ENCODE data around the gene NES. TPM values are rescaled to one million over a fixed set of nuclear protein-coding genes. Genes with fewer than 3 reads are reported as not detected.

Gene NES
- total RNA-seq, 1 experiment from 2014 or later: 6.8 TPM

- H3K9me3 ChIP-seq (ENCODE audit: insufficient read depth, low read depth): no peaks in the 10 kb centered on the region
- no peak overlapping the region for H3K4me3 ChIP-seq
- BruUV-seq (replicated peaks): no TSS peak
- H3F3A ChIP-seq (ENCODE audit: insufficient read depth, low read depth): peaks cover 49% of the 10 kb centered on the region
- no peak overlapping the region for H2AFZ ChIP-seq
- H3K27ac ChIP-seq: no peak overlapping the region
- H3K27me3 ChIP-seq (ENCODE audit: insufficient read depth, low read depth): no peaks in the 10 kb centered on the region
- peaks cover 19% of the 10 kb centered on the region for H3K36me3 ChIP-seq (ENCODE audit: low read depth)
- H3K9me2 ChIP-seq (ENCODE audit: insufficient read depth): no peaks in the 10 kb centered on the region
- ChIA-PET POLR2A (ENCODE audit: unreplicated experiment) (no interaction called here), CTCF (no interaction called here)
- peaks cover 96% of the 10 kb centered on the region for H4K20me1 ChIP-seq (ENCODE audit: insufficient read depth)
- H3K4me2 ChIP-seq: no peak overlapping the region
- no peak for DNase-seq
- no peak for TF ChIP-seq EZH2 (IDR thresholded peaks at IDR 0.05; ENCODE audit: low read depth)
- no peak for TF ChIP-seq CTCF (conservative IDR thresholded peaks at IDR 0.05)
- peaks cover 10% of the 10 kb centered on the region for H3K4me1 ChIP-seq (replicated peaks; ENCODE audit: insufficient read depth)
- H3K79me2 ChIP-seq (ENCODE audit: low read depth): no peaks in the 10 kb centered on the region
- intact Hi-C loops (cut with micrococcal nuclease; ENCODE audit: unreplicated experiment): no loop called here
These were observed 32.2 kb downstream of the NES start for GRCh38 chr1:156645056-156645455.

DNA sequence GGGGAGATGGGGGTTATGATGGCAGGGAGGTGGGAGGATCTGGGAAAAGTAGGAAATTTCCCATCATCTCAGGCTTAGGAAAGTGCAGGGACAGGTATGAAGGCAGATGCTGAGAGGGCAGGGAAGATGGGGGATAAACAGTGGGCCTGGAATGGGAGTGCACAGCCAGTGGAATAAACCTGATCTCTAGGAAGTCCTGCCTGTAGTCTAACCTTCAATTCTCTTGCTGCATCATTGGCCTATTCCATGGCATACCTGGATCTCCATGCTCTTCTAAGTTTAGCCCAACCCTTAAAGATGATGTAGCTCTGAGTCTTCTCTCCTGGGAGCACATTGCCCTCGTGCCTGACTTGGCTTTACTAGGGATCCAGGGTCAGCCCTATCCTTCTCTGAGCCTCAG lies 32.6 kb downstream of the NES start:
- CTCF ChIA-PET: no interaction called here
- H3K4me3 ChIP-seq: no peak overlapping the region
- H3K27me3 ChIP-seq (ENCODE audit: insufficient read depth, low read depth): no peaks in the 10 kb centered on the region
- H2AFZ ChIP-seq: no peak overlapping the region
- no peak for TF ChIP-seq EZH2 (IDR thresholded peaks at IDR 0.05; ENCODE audit: low read depth)
- TF ChIP-seq CTCF (conservative IDR thresholded peaks at IDR 0.05): no peak
- no peak overlapping the region for H3K4me2 ChIP-seq
- DNase-seq: no peak
- peaks cover 96% of the 10 kb centered on the region for H4K20me1 ChIP-seq (ENCODE audit: insufficient read depth)
- H3K79me2 ChIP-seq (ENCODE audit: low read depth): no peaks in the 10 kb centered on the region
- H3K9me2 ChIP-seq (ENCODE audit: insufficient read depth): no peaks in the 10 kb centered on the region
- POLR2A ChIA-PET (ENCODE audit: unreplicated experiment): interaction anchor here (0.6 kb wide), 1 partner anchor 27 kb away, joined by 3 read pairs; no protein-coding TSS in a partner anchor
- H3K36me3 ChIP-seq (ENCODE audit: low read depth): peaks cover 19% of the 10 kb centered on the region
- peaks cover 48% of the 10 kb centered on the region for H3F3A ChIP-seq (ENCODE audit: insufficient read depth, low read depth)
- H3K4me1 ChIP-seq (replicated peaks; ENCODE audit: insufficient read depth): peaks cover 13% of the 10 kb centered on the region
- H3K27ac ChIP-seq: no peak overlapping the region
- H3K9me3 ChIP-seq (ENCODE audit: insufficient read depth, low read depth): no peaks in the 10 kb centered on the region
- intact Hi-C loops (cut with micrococcal nuclease; ENCODE audit: unreplicated experiment): no loop called here
- BruUV-seq (replicated peaks): no TSS peak

DNA sequence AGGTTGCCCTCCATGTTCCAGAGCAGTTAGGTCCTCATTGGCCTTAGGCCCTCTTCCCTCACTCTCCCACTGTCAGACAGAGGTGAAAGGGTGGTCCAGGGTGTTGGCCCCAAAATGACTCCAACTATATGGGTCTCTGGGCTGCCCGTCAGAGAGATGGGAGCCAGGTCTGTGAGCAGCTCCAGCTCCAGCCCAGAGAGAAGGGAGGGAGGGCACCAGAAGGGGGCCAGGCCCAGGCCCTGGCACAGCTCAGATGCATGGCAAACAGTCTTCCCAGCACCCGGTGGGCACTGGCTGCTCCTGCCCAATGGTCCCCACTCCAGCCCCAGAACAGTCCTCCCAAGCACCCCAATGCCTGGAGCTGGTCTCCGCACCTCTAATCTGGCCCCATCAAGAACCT lies 33.1 kb downstream of the NES start:
- Histone ChIP-seq H3K4me3 (no peak overlapping the region), H3F3A (ENCODE audit: insufficient read depth, low read depth) (peaks cover 52% of the 10 kb centered on the region), H3K79me2 (ENCODE audit: low read depth) (no peaks in the 10 kb centered on the region), H3K4me1 (replicated peaks; ENCODE audit: insufficient read depth) (peaks cover 18% of the 10 kb centered on the region), H3K4me2 (no peak overlapping the region), H3K36me3 (ENCODE audit: low read depth) (peaks cover 19% of the 10 kb centered on the region), H3K9me3 (ENCODE audit: insufficient read depth, low read depth) (no peaks in the 10 kb centered on the region), H4K20me1 (ENCODE audit: insufficient read depth) (peaks cover 96% of the 10 kb centered on the region), H3K27me3 (ENCODE audit: insufficient read depth, low read depth) (no peaks in the 10 kb centered on the region), H3K9me2 (ENCODE audit: insufficient read depth) (no peaks in the 10 kb centered on the region), H2AFZ (no peak overlapping the region), H3K27ac (no peak overlapping the region)
- TF ChIP-seq CTCF (conservative IDR thresholded peaks at IDR 0.05) (no peak), EZH2 (IDR thresholded peaks at IDR 0.05; ENCODE audit: low read depth) (no peak)
- intact Hi-C loops (cut with micrococcal nuclease; ENCODE audit: unreplicated experiment): no loop called here
- no TSS peak for BruUV-seq (replicated peaks)
- DNase-seq: no peak
- CTCF ChIA-PET: no interaction called here
- POLR2A ChIA-PET (ENCODE audit: unreplicated experiment): interaction anchor here (0.6 kb wide), 1 partner anchor 27 kb away, joined by 3 read pairs; no protein-coding TSS in a partner anchor

All from PC-9 (cell line).